ENCODE measurements around the gene TCIRG1. TPM values are rescaled to one million over a fixed set of nuclear protein-coding genes. Genes with fewer than 3 reads are reported as not detected.

TCIRG1 gene
- total and polyA plus RNA-seq, 2 of the 13 experiments (the other 11 are each of a cell fraction or from before 2014, with no cell fraction given) = 48.0 to 69.6 TPM

DNA sequence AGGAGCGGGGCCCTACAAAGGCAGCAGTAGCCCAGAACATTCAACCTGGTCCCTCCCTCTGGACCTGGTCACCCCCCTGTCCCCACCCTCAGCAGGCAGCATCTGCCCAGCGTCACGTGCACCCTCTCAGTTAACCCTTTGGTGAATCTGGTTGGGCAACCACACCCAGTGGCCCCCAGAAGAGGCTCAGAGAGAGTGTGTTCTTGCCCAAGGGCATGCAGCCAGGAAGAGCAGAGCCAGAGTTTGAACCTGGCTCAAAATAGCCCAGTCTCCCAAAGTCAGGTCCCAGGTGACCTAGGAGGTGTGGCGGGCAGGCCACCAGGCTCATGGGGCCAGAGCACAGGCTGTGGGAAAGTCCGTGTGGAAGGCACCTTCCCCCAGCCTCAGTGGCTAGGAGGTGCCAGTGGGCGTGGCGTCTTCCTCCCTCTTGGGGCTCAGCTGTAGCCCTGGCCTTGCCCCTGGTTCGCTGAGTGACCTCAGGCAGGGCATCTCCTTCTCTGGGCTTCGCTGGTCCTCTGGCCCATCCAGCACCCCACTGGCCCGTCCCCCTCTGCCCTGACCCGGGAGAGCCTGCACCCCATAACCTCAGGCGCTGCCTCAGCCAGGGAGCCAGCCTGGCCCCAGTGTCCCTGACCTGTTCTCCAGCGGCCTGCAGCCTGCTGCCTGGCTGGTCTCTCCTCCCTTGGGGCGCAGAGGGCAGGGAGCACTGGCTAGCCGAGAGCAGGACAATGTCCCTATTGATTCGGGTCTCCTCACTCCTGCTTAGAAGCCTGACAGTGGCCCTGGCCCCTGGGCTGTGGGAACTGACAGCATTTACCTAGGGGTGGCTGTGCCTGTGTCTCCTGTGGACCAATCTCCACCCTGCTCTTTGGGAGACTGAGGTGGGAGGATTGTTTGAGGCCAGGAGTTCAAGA, 21.7 kb upstream of the TCIRG1 start (continued):
- TF ChIP-seq POGZ (CRISPR knock-in tag; IDR thresholded peaks at IDR 0.05) = 0 out of 2 replicates have a peak, but pooled peaks have one; percentile 8
- no peak for TF ChIP-seq KDM4B (CRISPR knock-in tag; IDR thresholded peaks at IDR 0.05)
- TF ChIP-seq, protein P1, sequence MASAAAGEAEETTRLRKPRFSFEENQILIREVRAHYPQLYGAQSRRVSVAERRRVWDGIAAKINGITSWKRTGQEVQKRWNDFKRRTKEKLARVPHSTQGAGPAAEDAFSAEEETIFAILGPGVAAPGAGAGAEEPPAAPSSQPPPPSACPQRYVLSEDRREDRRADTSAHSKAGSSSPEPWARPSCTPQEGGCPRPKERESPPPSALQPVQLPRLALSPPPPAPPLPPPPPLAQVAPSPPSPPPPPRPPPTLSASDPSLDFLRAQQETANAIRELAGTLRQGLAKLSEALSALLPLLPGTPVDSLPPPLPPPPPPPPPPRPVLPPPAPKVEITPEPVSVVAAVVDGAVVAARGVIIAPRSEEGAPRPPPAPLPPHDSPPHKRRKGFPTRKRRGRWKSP (CRISPR knock-in tag; IDR thresholded peaks at IDR 0.05) = no peak
- no peak for TF ChIP-seq GATAD1 (CRISPR knock-in tag; IDR thresholded peaks at IDR 0.05)
- 0 out of 2 replicates have a peak, but pooled peaks have one; percentile 6 for TF ChIP-seq KLF13 (CRISPR knock-in tag; IDR thresholded peaks at IDR 0.05)
- no peak for TF ChIP-seq MAFG (CRISPR knock-in tag; IDR thresholded peaks at IDR 0.05)
- TF ChIP-seq CSRNP1 (CRISPR knock-in tag; IDR thresholded peaks at IDR 0.05) = peak; percentile 51; the same call in 1 of the 2 replicates
- peak; percentile 31; the same call in 1 of the 2 replicates for TF ChIP-seq ZNF276 (CRISPR knock-in tag; IDR thresholded peaks at IDR 0.05; ENCODE audit: low read depth)
- no peak for TF ChIP-seq GTF2F1 (IDR thresholded peaks at IDR 0.05; ENCODE audit: low read length)
- TF ChIP-seq CC2D1A (CRISPR knock-in tag; IDR thresholded peaks at IDR 0.05) = no peak
- TF ChIP-seq CEBPG (CRISPR knock-in tag; IDR thresholded peaks at IDR 0.05) = peak; percentile 89
- TF ChIP-seq ZKSCAN8 (CRISPR knock-in tag; IDR thresholded peaks at IDR 0.05; ENCODE audit: borderline replicate concordance) = peak; percentile 65; the same call in 1 of the 2 replicates
- TF ChIP-seq LCORL (IDR thresholded peaks at IDR 0.05) = no peak
- TF ChIP-seq LCORL (CRISPR knock-in tag; IDR thresholded peaks at IDR 0.05) = peak; percentile 89
- peak; percentile 64 for TF ChIP-seq GFI1 (CRISPR knock-in tag; IDR thresholded peaks at IDR 0.05; ENCODE audit: borderline replicate concordance)
- no peak for TF ChIP-seq RFXANK (CRISPR knock-in tag; IDR thresholded peaks at IDR 0.05)
- TF ChIP-seq IKZF5 (CRISPR knock-in tag; IDR thresholded peaks at IDR 0.05) = peak; percentile 70
- TF ChIP-seq MTF2 (CRISPR knock-in tag; IDR thresholded peaks at IDR 0.05; ENCODE audit: borderline replicate concordance) = peak; percentile 69; the same call in 1 of the 2 replicates
- no peak for TF ChIP-seq ARID3A (IDR thresholded peaks at IDR 0.05; ENCODE audit: low read depth, low read length)
- TF ChIP-seq ZNF776 (CRISPR knock-in tag; IDR thresholded peaks at IDR 0.05) = peak; percentile 68; the same call in 1 of the 2 replicates
- TF ChIP-seq ELF1 (CRISPR knock-in tag; IDR thresholded peaks at IDR 0.05) = 0 out of 2 replicates have a peak, but pooled peaks have one; percentile 13
- TF ChIP-seq SOX6 (IDR thresholded peaks at IDR 0.05) = no peak
- TF ChIP-seq SOX6 (CRISPR knock-in tag; IDR thresholded peaks at IDR 0.05) = peak; percentile 90
- peak; percentile 65 for TF ChIP-seq THAP11 (CRISPR knock-in tag; IDR thresholded peaks at IDR 0.05)

Measured in HepG2 (cell line).